Esophagus squamous epithelium (tissue), 5 donors: Measurements from ENCODE around the gene CDH12. TPM values are rescaled to one million over a fixed set of nuclear protein-coding genes. Genes with fewer than 3 reads are reported as not detected.

Source experiments
- DNase-seq: peaks from one replicate; lab custom pipeline; 2025; lab: John Stamatoyannopoulos, UW
- H3K27ac ChIP-seq, 4 donors: fragments of 200-600 bp; sonication (generic); one replicate each; pipeline ENCODE4 v1.5.1; 2016 to 2019; ENCODE audit warnings: mild to moderate bottlenecking in 1 of 4
- H3K27me3 ChIP-seq, 4 donors: fragments of 200-600 bp; sonication (generic); 1 replicate in 3 of 4; 2 replicates in 1 of 4; pipeline versions ENCODE4 v1.5.1 to v1.6.0; 2017 to 2021; ENCODE audit warnings: antibody characterized with exemption in 1 of 4
- H3K36me3 ChIP-seq, 3 donors: fragments of 200-600 bp; sonication (generic); one replicate each; pipeline ENCODE4 v1.5.1; 2016 to 2019
- H3K4me1 ChIP-seq, 3 donors: fragments of 200-600 bp; sonication (generic); one replicate each; pipeline ENCODE4 v1.5.1; 2017 to 2019
- H3K4me3 ChIP-seq, 4 donors: fragments of 200-600 bp; sonication (generic); 1 replicate in 3 of 4; 2 replicates in 1 of 4; pipeline ENCODE4 v1.5.1; 2016 to 2019; ENCODE audit warnings: mild to moderate bottlenecking in 2 of 4, moderate library complexity in 1 of 4
- H3K9me3 ChIP-seq, 3 donors: fragments of 200-600 bp; sonication (generic); one replicate each; pipeline ENCODE4 v1.5.1; 2016 to 2019
- CTCF ChIP-seq, 6 experiments: fragments of 450-650 bp in 4 of 6; fragments of 200-600 bp in 2 of 6; sonication (generic) in 2 of 6; IDR thresholded peaks; one replicate each; pipeline ENCODE4 v1.5.1; 2016 to 2019; ENCODE audit warnings: antibody characterized with exemption in 6 of 6, mild to moderate bottlenecking in 4 of 6, moderate library complexity in 4 of 6
- POLR2A ChIP-seq, 4 donors: fragments of 450-650 bp; IDR thresholded peaks; one replicate each; pipeline ENCODE4 v1.6.1; 2017; ENCODE audit warnings: antibody characterized with exemption in 4 of 4, mild to moderate bottlenecking in 4 of 4, moderate library complexity in 3 of 4
- WGBS, 2 donors: methylation state at CpG; one replicate each; pipeline ENCODE4 v1.1.5; 2018; 5-methylcytosine and 5-hydroxymethylcytosine counted together
- intact Hi-C: fragments of 100-400 bp; cut with DNase I; formaldehyde crosslinking; loops from one replicate; pipeline ENCODE4 v1.15.0; 2022
- total RNA-seq, 4 donors: library from RNA; depleted of rRNA; stranded (reverse); fragments of >200 nt; gene quantifications; one replicate each; pipeline ENCODE4 v1.1.0, GENCODE V29; 2016
- donor health status: DM: yes; HTN: yes; CAD: no.

The CDH12 gene
- total RNA-seq, 4 donors from 2014 or later: not detected

GRCh38 chr5:22432905-22433304 lies 420.2 kb downstream of the CDH12 start:
- 68 to 78% methylated on average over 2 of the region's 2 CpGs for WGBS, 2 donors
- no peak for TF ChIP-seq POLR2A (IDR thresholded peaks at IDR 0.05)
- DNase-seq: no peak

GRCh38 chr5:22431840-22432239 lies 421.3 kb downstream of the CDH12 start:
- DNase-seq: no peak
- TF ChIP-seq POLR2A (IDR thresholded peaks at IDR 0.05): no peak
- no peaks in the 10 kb centered on the region for H3K9me3 ChIP-seq
- no peak overlapping the region for H3K4me3 ChIP-seq
- WGBS, 2 donors: 55 to 63% methylated on average over 3 of the region's 3 CpGs
- H3K27me3 ChIP-seq: no peaks in the 10 kb centered on the region
- H3K4me1 ChIP-seq: no peaks in the 10 kb centered on the region
- H3K36me3 ChIP-seq: no peaks in the 10 kb centered on the region
- intact Hi-C loops: no loop called here
- no peak overlapping the region for H3K27ac ChIP-seq

More at GRCh38 chr5:22432905-22433304, 420.2 kb downstream of the CDH12 start:
- H3K4me1 ChIP-seq: no peaks in the 10 kb centered on the region
- H3K36me3 ChIP-seq: no peaks in the 10 kb centered on the region
- no peaks in the 10 kb centered on the region for H3K27me3 ChIP-seq
- H3K27ac ChIP-seq: no peak overlapping the region
- H3K4me3 ChIP-seq: no peak overlapping the region
- H3K9me3 ChIP-seq: no peaks in the 10 kb centered on the region
- intact Hi-C loops: no loop called here

- 56 to 57% methylated on average over 2 of the region's 2 CpGs for WGBS, 2 donors
Measured at GRCh38 chr5:22431406-22431805, 421.7 kb downstream of the CDH12 start.

GRCh38 chr5:22411554-22412349 lies 441.4 kb downstream of the CDH12 start:
- Histone ChIP-seq H3K4me1 (no peaks in the 10 kb centered on the region), H3K27me3 (no peaks in the 10 kb centered on the region), H3K9me3 (no peaks in the 10 kb centered on the region), H3K36me3 (no peaks in the 10 kb centered on the region), H3K27ac (no peak overlapping the region), H3K4me3 (no peak overlapping the region)
- intact Hi-C loops: no loop called here
- 38 to 47% methylated on average over 4 of the region's 4 CpGs for WGBS, 2 donors
- DNase-seq: no peak
- TF ChIP-seq CTCF (IDR thresholded peaks at IDR 0.05): no peak
- TF ChIP-seq POLR2A (IDR thresholded peaks at IDR 0.05): no peak

More at GRCh38 chr5:22431406-22431805, 421.7 kb downstream of the CDH12 start:
- no peak for TF ChIP-seq CTCF (IDR thresholded peaks at IDR 0.05)
- no peak for TF ChIP-seq POLR2A (IDR thresholded peaks at IDR 0.05)
- Histone ChIP-seq H3K9me3 (no peaks in the 10 kb centered on the region), H3K36me3 (no peaks in the 10 kb centered on the region), H3K4me3 (no peak overlapping the region), H3K27me3 (no peaks in the 10 kb centered on the region), H3K4me1 (no peaks in the 10 kb centered on the region), H3K27ac (no peak overlapping the region)
- intact Hi-C loops: no loop called here
- no peak for DNase-seq

GRCh38 chr5:22391956-22392355 lies 461.2 kb downstream of the CDH12 start:
- intact Hi-C loops: no loop called here
- H3K27me3 ChIP-seq: no peaks in the 10 kb centered on the region
- no peak overlapping the region for H3K4me3 ChIP-seq
- 56 to 66% methylated on average over 3 of the region's 3 CpGs for WGBS, 2 donors
- no peak for DNase-seq
- H3K36me3 ChIP-seq: no peaks in the 10 kb centered on the region
- no peaks in the 10 kb centered on the region for H3K9me3 ChIP-seq
- no peak overlapping the region for H3K27ac ChIP-seq
- no peak for TF ChIP-seq CTCF (IDR thresholded peaks at IDR 0.05)
- TF ChIP-seq POLR2A (IDR thresholded peaks at IDR 0.05): no peak
- H3K4me1 ChIP-seq: no peaks in the 10 kb centered on the region

GRCh38 chr5:22390888-22391287 lies 462.3 kb downstream of the CDH12 start:
- no peak for TF ChIP-seq POLR2A (IDR thresholded peaks at IDR 0.05)
- TF ChIP-seq CTCF (IDR thresholded peaks at IDR 0.05): no peak
- intact Hi-C loops: no loop called here
- no peaks in the 10 kb centered on the region for H3K4me1 ChIP-seq
- no peak overlapping the region for H3K4me3 ChIP-seq
- H3K36me3 ChIP-seq: no peaks in the 10 kb centered on the region
- no peaks in the 10 kb centered on the region for H3K9me3 ChIP-seq
- DNase-seq: no peak
- H3K27me3 ChIP-seq: no peaks in the 10 kb centered on the region
- no peak overlapping the region for H3K27ac ChIP-seq
